Measurements from ENCODE around the gene CDC16. TPM values are rescaled to one million over a fixed set of nuclear protein-coding genes. Genes with fewer than 3 reads are reported as not detected.

CDC16 gene
- total and polyA plus RNA-seq, 2 of the 8 experiments (the other 6 are each of a cell fraction or from before 2014, with no cell fraction given) = 42.5 to 83.4 TPM

DNA sequence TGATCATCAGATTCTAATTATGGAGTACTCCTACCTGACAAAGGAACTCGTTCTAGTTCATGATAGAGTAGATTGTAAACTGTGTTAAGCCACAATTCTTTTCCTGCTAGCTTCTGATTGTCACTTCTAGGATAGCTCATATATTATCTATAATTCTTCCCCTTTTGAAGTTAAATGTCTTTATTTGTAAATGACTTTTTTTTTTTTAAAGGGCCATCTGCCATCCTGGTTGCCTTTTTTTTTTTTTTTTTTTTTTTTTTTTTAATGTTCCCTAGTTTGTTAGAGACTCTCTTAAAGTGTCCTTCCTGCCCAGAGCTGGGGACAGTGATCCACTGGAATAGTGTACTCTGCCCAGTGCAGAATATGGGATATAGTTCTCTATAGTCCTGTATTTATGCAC is 83.9 kb downstream of the CDC16 start:
- no peak overlapping the region for H3K14ac ChIP-seq (ENCODE audit: insufficient read length)
- peaks cover 3% of the 10 kb centered on the region; the same call in 1 of the 2 replicates for H3K23me2 ChIP-seq (ENCODE audit: low read depth, low read length)
- peaks cover 10 to 60% of the 10 kb centered on the region in 2 experiments for H3K79me2 ChIP-seq (ENCODE audit: control insufficient read depth in 1 of 2, insufficient read depth in 2 of 2, low read length in 2 of 2)
- no peak overlapping the region for H2BK12ac ChIP-seq (ENCODE audit: low read depth, low read length)
- no peak overlapping the region for H3K18ac ChIP-seq (ENCODE audit: extremely low read depth, low read length)
- peaks cover 5 to 35% (median 19%) of the 10 kb centered on the region in 4 experiments for H3K36me3 ChIP-seq (ENCODE audit: control insufficient read depth in 2 of 4, insufficient read depth in 4 of 4, low read length in 3 of 4)
- FAIRE-seq = no peak
- no peaks in the 10 kb centered on the region for H3K27me3 ChIP-seq (replicated peaks in 1 of 4; ENCODE audit: control insufficient read depth in 3 of 4, extremely low read depth in 1 of 4, insufficient read depth in 3 of 4, low read length in 3 of 4)
- no peak overlapping the region for H2BK15ac ChIP-seq (ENCODE audit: low read length)
- H3K4me2 ChIP-seq (ENCODE audit: insufficient read depth in 1 of 2, low read depth in 2 of 2, low read length in 2 of 2) = no peak overlapping the region
- no peak overlapping the region for H2AFZ ChIP-seq (ENCODE audit: low read length)
- H3K4ac ChIP-seq (replicated peaks; ENCODE audit: insufficient read length, low read depth, low read length) = no peak overlapping the region
- peaks cover 1 to 9% of the 10 kb centered on the region in 2 experiments for H4K20me1 ChIP-seq (replicated peaks in 1 of 2; ENCODE audit: control insufficient read depth in 1 of 2, insufficient read depth in 2 of 2, low read length in 2 of 2)
- H4K8ac ChIP-seq (ENCODE audit: extremely low read depth, insufficient read depth, low read length) = no peak overlapping the region
- H2AK5ac ChIP-seq (ENCODE audit: low read depth, low read length) = no peak overlapping the region
- H3K9ac ChIP-seq (replicated peaks in 1 of 4; ENCODE audit: extremely low read depth in 1 of 4, low read depth in 3 of 4, low read length in 3 of 4) = no peak overlapping the region
- H2BK5ac ChIP-seq (ENCODE audit: low read depth, low read length) = no peak overlapping the region
- H3K9me3 ChIP-seq (ENCODE audit: insufficient read depth in 2 of 2, low read depth in 1 of 2, low read length in 1 of 2) = no peaks in the 10 kb centered on the region
- no peak overlapping the region for H3K23ac ChIP-seq (ENCODE audit: insufficient read length)
- POLR2A ChIA-PET (ENCODE audit: partially characterized antibody) = interaction anchor here (0.7 to 7.8 kb wide), 4 partner anchors 9 to 39 kb away, joined by 4 to 51 read pairs (median 4); partner anchors contain the start of gene UPF3A
- CTCF ChIA-PET (ENCODE audit: partially characterized antibody) = interaction anchor here (1.3 to 4.9 kb wide), 2 partner anchors 21 to 23 kb away, joined by 6 to 17 read pairs; no protein-coding TSS in a partner anchor
- WGBS, 2 experiments (ENCODE audit: extremely low coverage in 1 of 2, insufficient coverage in 1 of 2, insufficient read length in 1 of 2, insufficient replicate concordance in 2 of 2, low coverage in 1 of 2, low lambda C conversion rate in 2 of 2, missing lambda C conversion rate in 1 of 2) = 88% methylated on average over 1 of the region's 1 CpG; no CpG with 5 or more reads in 1 of the 2 experiments
- H3K56ac ChIP-seq (replicated peaks; ENCODE audit: insufficient read length, low read depth, low read length) = no peak overlapping the region
- H2BK120ac ChIP-seq (replicated peaks; ENCODE audit: low read depth, low read length) = no peak overlapping the region
- H4K91ac ChIP-seq (replicated peaks; ENCODE audit: insufficient read length, low read length) = no peak overlapping the region
- DNase-seq (ENCODE audit: low read depth in 1 of 2, low spot score in 2 of 2) = no peak
- H3K4me3 ChIP-seq (ENCODE audit: extremely low read depth in 1 of 4, insufficient read depth in 2 of 4, low read depth in 3 of 4, low read length in 4 of 4) = no peak overlapping the region
- H4K5ac ChIP-seq (ENCODE audit: insufficient read length, low read depth, low read length) = no peak overlapping the region
- no peak overlapping the region for H2BK20ac ChIP-seq (ENCODE audit: low read length)
- no peak overlapping the region for H3K27ac ChIP-seq (ENCODE audit: low read depth, low read length)
- H3K4me1 ChIP-seq (replicated peaks in 1 of 4; ENCODE audit: control insufficient read depth in 3 of 4, insufficient read depth in 4 of 4, low read length in 3 of 4) = 0 out of 7 replicates have a peak, but pooled peaks cover 0 to 3% (median 0%) of the 10 kb centered on the region in 4 experiments
- H3K79me1 ChIP-seq (ENCODE audit: low read depth, low read length) = peaks cover 2% of the 10 kb centered on the region; the same call in 1 of the 2 replicates
- TF ChIP-seq CTBP2 (IDR thresholded peaks at IDR 0.05; ENCODE audit: borderline replicate concordance, insufficient read depth, insufficient read length, low read length) (no peak), RNF2 (IDR thresholded peaks at IDR 0.05; ENCODE audit: borderline replicate concordance, low read depth, low read length, missing control alignments, poor library complexity, severe bottlenecking) (no peak), CEBPB (IDR thresholded peaks at IDR 0.05; ENCODE audit: low read depth, low read length) (no peak), GABPA (IDR thresholded peaks at IDR 0.05; ENCODE audit: borderline replicate concordance, insufficient read depth, low read length) (no peak), PHF8 (conservative IDR thresholded peaks at IDR 0.05; ENCODE audit: low read depth, low read length) (no peak), CHD1 (IDR thresholded peaks at IDR 0.05; ENCODE audit: low read depth, low read length) (no peak), TBP (IDR thresholded peaks at IDR 0.05; ENCODE audit: low read depth, low read length) (no peak), TAF7 (optimal IDR thresholded peaks at IDR 0.05; ENCODE audit: borderline replicate concordance, low read depth, low read length) (no peak), POU5F1 (IDR thresholded peaks at IDR 0.05; ENCODE audit: low read depth, low read length) (no peak), RAD21 (IDR thresholded peaks at IDR 0.05 in 1 of 2, conservative IDR thresholded peaks at IDR 0.05 in 1 of 2; ENCODE audit: low read depth in 2 of 2, low read length in 2 of 2) (no peak)
- TF ChIP-seq, protein P1, sequence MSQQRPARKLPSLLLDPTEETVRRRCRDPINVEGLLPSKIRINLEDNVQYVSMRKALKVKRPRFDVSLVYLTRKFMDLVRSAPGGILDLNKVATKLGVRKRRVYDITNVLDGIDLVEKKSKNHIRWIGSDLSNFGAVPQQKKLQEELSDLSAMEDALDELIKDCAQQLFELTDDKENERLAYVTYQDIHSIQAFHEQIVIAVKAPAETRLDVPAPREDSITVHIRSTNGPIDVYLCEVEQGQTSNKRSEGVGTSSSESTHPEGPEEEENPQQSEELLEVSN (IDR thresholded peaks at IDR 0.05) = no peak
- TF ChIP-seq, protein P2, sequence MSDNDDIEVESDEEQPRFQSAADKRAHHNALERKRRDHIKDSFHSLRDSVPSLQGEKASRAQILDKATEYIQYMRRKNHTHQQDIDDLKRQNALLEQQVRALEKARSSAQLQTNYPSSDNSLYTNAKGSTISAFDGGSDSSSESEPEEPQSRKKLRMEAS (IDR thresholded peaks at IDR 0.05) = no peak
